ENCODE data around the gene FGD3.

DNA sequence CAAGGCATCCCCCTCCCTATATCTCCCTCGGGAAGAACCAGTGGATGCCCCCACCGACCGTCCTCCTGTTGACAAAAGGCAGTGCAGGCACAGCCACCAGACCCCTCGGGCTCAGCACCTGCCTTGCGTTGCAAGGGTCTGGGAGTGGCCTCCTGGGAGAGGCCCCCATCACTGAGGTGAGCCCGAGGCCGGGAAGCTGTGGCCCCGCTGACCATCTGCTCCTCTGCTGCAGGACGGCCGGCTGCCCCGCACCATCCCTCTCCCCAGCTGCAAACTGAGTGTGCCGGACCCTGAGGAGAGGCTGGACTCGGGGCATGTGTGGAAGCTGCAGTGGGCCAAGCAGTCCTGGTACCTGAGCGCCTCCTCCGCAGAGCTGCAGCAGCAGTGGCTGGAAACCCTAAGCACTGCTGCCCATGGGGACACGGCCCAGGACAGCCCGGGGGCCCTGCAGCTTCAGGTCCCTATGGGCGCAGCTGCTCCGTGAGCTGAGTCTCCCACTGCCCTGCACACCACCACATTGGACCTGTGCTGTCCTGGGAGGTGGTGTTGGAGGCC, 87.9 kb downstream of the FGD3 start:
- TF ChIP-seq POLR2A (IDR thresholded peaks at IDR 0.05) (no peak), POLR2AphosphoS5 (IDR thresholded peaks at IDR 0.05) (no peak), EP300 (IDR thresholded peaks at IDR 0.05) (no peak)
- TF ChIP-seq, protein P1, sequence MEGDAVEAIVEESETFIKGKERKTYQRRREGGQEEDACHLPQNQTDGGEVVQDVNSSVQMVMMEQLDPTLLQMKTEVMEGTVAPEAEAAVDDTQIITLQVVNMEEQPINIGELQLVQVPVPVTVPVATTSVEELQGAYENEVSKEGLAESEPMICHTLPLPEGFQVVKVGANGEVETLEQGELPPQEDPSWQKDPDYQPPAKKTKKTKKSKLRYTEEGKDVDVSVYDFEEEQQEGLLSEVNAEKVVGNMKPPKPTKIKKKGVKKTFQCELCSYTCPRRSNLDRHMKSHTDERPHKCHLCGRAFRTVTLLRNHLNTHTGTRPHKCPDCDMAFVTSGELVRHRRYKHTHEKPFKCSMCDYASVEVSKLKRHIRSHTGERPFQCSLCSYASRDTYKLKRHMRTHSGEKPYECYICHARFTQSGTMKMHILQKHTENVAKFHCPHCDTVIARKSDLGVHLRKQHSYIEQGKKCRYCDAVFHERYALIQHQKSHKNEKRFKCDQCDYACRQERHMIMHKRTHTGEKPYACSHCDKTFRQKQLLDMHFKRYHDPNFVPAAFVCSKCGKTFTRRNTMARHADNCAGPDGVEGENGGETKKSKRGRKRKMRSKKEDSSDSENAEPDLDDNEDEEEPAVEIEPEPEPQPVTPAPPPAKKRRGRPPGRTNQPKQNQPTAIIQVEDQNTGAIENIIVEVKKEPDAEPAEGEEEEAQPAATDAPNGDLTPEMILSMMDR (IDR thresholded peaks at IDR 0.05) = no peak
